Subcutaneous abdominal adipose tissue (tissue), 5 donors: Measurements from ENCODE around the gene SCYGR8.
"Not testable (repeated sequence)": the region's sequence is repeated elsewhere in the genome, so short reads cannot be mapped to it uniquely, and the experiment has no call there.

Experiments
- H3K27ac ChIP-seq: one replicate; pipeline ENCODE4 v1.7.0; 2013; ENCODE audit warnings: low read depth, mild to moderate bottlenecking, inconsistent platforms, low read length, moderate library complexity
- H3K27me3 ChIP-seq, 5 donors: one replicate each; pipeline ENCODE4 v1.7.0; 2013; ENCODE audit warnings: low read length in 5 of 5, inconsistent platforms in 1 of 5; ENCODE audit not compliant: control insufficient read depth in 5 of 5, insufficient read depth in 4 of 5
- H3K36me3 ChIP-seq, 5 donors: one replicate each; pipeline ENCODE4 v1.7.0; 2013; ENCODE audit warnings: low read length in 5 of 5; ENCODE audit not compliant: control insufficient read depth in 5 of 5, insufficient read depth in 5 of 5
- H3K4me1 ChIP-seq, 5 donors: one replicate each; pipeline ENCODE4 v1.7.0; 2013; ENCODE audit warnings: low read length in 5 of 5, mild to moderate bottlenecking in 3 of 5, moderate library complexity in 1 of 5; ENCODE audit not compliant: control insufficient read depth in 5 of 5, insufficient read depth in 5 of 5
- H3K4me3 ChIP-seq, 5 donors: one replicate each; pipeline ENCODE4 v1.7.0; 2013; ENCODE audit warnings: low read length in 5 of 5, low read depth in 1 of 5
- H3K9ac ChIP-seq, 5 donors: one replicate each; pipeline ENCODE4 v1.7.0; 2013; ENCODE audit warnings: low read length in 5 of 5, mild to moderate bottlenecking in 4 of 5, moderate library complexity in 3 of 5
- H3K9me3 ChIP-seq, 5 donors: one replicate each; pipeline ENCODE4 v1.7.0; 2013; ENCODE audit warnings: low read length in 5 of 5; ENCODE audit not compliant: control insufficient read depth in 5 of 5
- donor health status: healthy.
- donor health status: healthy.
- donor health status: healthy.
- donor health status: healthy.
- donor health status: healthy.

SCYGR8 gene

GRCh38 chr2:227717687-227718567, 27.8 kb upstream of the SCYGR8 start, which contains the start of gene SLC19A3:
TSS of gene SLC19A3 (minus strand) at chr2:227718028. CDS start at chr2:227702318, 15,710 bp downstream.
- H3K27ac ChIP-seq: peak within 1 kb of the TSS; percentile 94
- peaks cover 0 to 26% (median 7%) of the 10 kb centered on the region in 5 donors for H3K4me1 ChIP-seq
- no peaks in the 10 kb centered on the region for H3K27me3 ChIP-seq
- H3K36me3 ChIP-seq: no peaks in the 10 kb centered on the region
- H3K9ac ChIP-seq: peak within 1 kb of the TSS; percentile 66 to 97 (median 83)
- H3K4me3 ChIP-seq: peak within 1 kb of the TSS; percentile 54 to 69 (median 59)
- no peaks in the 10 kb centered on the region for H3K9me3 ChIP-seq

GRCh38 chr2:227719641-227720040, 26.1 kb upstream of the SCYGR8 start:
- H3K27ac ChIP-seq: peak overlapping the region; percentile 94
- H3K9me3 ChIP-seq: no peaks in the 10 kb centered on the region
- H3K9ac ChIP-seq: no peak overlapping the region
- H3K4me3 ChIP-seq: no peak overlapping the region
- H3K36me3 ChIP-seq: no peaks in the 10 kb centered on the region
- no peaks in the 10 kb centered on the region for H3K27me3 ChIP-seq
- peaks cover 0 to 16% (median 7%) of the 10 kb centered on the region in 5 donors for H3K4me1 ChIP-seq

- no peaks in the 10 kb centered on the region for H3K9me3 ChIP-seq
- no peak overlapping the region for H3K27ac ChIP-seq
- no peaks in the 10 kb centered on the region for H3K36me3 ChIP-seq
- H3K9ac ChIP-seq: no peak overlapping the region
- peaks cover 0 to 10% (median 7%) of the 10 kb centered on the region in 5 donors for H3K4me1 ChIP-seq
- no peak overlapping the region for H3K4me3 ChIP-seq
- no peaks in the 10 kb centered on the region for H3K27me3 ChIP-seq
Observed at GRCh38 chr2:227720680-227721079, 25.0 kb upstream of the SCYGR8 start.

- H3K4me1 ChIP-seq: peaks cover 0 to 10% (median 4%) of the 10 kb centered on the region in 5 donors
- not testable (repeated sequence) for H3K27me3 ChIP-seq, H3K27ac ChIP-seq, H3K9me3 ChIP-seq, H3K9ac ChIP-seq, H3K4me3 ChIP-seq, H3K36me3 ChIP-seq
Observed at GRCh38 chr2:227722821-227723220, 22.9 kb upstream of the SCYGR8 start.

- Histone ChIP-seq H3K9ac (no peak within 1 kb of the TSS), H3K9me3 (no peaks in the 10 kb centered on the region), H3K36me3 (no peaks in the 10 kb centered on the region), H3K4me3 (no peak within 1 kb of the TSS), H3K27me3 (no peaks in the 10 kb centered on the region), H3K4me1 (peaks cover 0 to 4% (median 0%) of the 10 kb centered on the region in 5 donors), H3K27ac (no peak within 1 kb of the TSS)
Observed at GRCh38 chr2:227724394-227725039, 21.2 kb upstream of the SCYGR8 start, which contains the start of gene SCYGR6. TSS of gene SCYGR6 (minus strand) at chr2:227724757. CDS start at chr2:227724757, 0 bp downstream.

- Histone ChIP-seq H3K27ac (no peak within 1 kb of the TSS), H3K9ac (no peak within 1 kb of the TSS), H3K9me3 (no peaks in the 10 kb centered on the region), H3K4me3 (no peak within 1 kb of the TSS), H3K36me3 (no peaks in the 10 kb centered on the region), H3K27me3 (no peaks in the 10 kb centered on the region), H3K4me1 (peaks cover 0 to 4% (median 0%) of the 10 kb centered on the region in 5 donors)
Observed at GRCh38 chr2:227728035-227728434, 17.7 kb upstream of the SCYGR8 start, which contains the start of gene SCYGR7. TSS of gene SCYGR7 (plus strand) at chr2:227728335. CDS start at chr2:227728335, 0 bp downstream.

- no peaks in the 10 kb centered on the region for H3K36me3 ChIP-seq
- H3K27me3 ChIP-seq: no peaks in the 10 kb centered on the region
- no peak overlapping the region for H3K9ac ChIP-seq
- no peak overlapping the region for H3K27ac ChIP-seq
- no peaks in the 10 kb centered on the region for H3K9me3 ChIP-seq
- H3K4me1 ChIP-seq: no peaks in the 10 kb centered on the region
- no peak overlapping the region for H3K4me3 ChIP-seq
Observed at GRCh38 chr2:227739351-227739750, 6.3 kb upstream of the SCYGR8 start.

GRCh38 chr2:227740705-227741104, 5.0 kb upstream of the SCYGR8 start:
- not testable (repeated sequence) for H3K4me1 ChIP-seq, H3K27me3 ChIP-seq, H3K27ac ChIP-seq, H3K9ac ChIP-seq, H3K4me3 ChIP-seq, H3K36me3 ChIP-seq, H3K9me3 ChIP-seq

- H3K9me3 ChIP-seq: no peaks in the 10 kb centered on the region
- H3K4me1 ChIP-seq: no peaks in the 10 kb centered on the region
- H3K9ac ChIP-seq: no peak overlapping the region
- H3K27me3 ChIP-seq: no peaks in the 10 kb centered on the region
- no peaks in the 10 kb centered on the region for H3K36me3 ChIP-seq
- H3K27ac ChIP-seq: no peak overlapping the region
- H3K4me3 ChIP-seq: no peak overlapping the region
Observed at GRCh38 chr2:227748079-227748478, 2.4 kb downstream of the SCYGR8 start.

GRCh38 chr2:227756261-227756660, 10.6 kb downstream of the SCYGR8 start:
- H3K36me3 ChIP-seq, H3K27me3 ChIP-seq, H3K27ac ChIP-seq, H3K9me3 ChIP-seq, H3K4me3 ChIP-seq, H3K4me1 ChIP-seq, H3K9ac ChIP-seq: not testable (repeated sequence)
